ENCODE data around the gene TOP2A. TPM values are rescaled to one million over a fixed set of nuclear protein-coding genes. Genes with fewer than 3 reads are reported as not detected.

TOP2A gene
- total RNA-seq, 1 experiment from 2014 or later: 159 TPM

DNA sequence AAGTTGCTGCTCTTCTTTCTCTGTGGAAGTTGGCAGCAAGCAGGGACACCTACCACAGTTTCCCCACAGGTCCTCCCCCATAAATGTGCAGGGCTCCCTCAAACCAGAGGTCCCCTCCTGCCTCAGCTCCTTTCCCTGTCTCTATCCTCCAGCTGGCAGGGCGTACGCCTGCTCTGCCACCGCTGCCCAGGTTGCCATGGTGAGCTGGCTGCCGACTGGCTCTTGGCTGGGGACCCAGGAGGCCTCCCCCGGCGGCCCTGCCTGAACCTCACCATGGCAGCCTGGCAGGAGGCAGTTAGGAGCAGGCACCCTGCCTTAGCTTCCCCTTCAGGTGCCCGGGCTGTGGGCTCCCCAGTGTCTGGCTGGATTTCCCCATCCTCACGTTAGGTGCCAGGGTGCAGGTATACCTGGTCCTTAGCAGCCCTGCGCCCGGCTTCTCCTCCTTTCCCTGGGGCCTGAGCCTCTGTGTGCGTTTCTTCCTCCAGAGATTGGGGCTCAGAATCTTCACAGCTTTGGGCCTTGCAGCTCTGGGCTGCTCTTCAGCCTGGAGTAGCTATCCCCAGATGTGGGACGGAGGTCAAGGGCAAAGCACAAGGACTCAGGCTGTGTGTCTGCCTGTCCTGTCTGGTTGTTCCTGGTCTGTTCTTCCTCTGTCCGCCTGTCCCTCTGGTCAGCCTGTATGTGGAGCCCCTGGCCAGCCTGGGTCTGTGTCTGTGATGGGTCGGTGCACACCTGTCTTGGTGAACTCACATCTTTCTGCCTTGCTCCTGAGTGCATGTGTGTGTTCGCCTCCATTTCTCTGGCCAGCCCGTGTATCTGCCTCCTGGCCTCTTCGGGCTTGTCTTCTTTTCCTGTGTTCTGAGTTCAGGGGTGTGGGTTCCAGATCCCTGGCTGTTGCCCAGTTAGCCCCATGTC, 68.9 kb downstream of the TOP2A start:
- DNase-seq: no peak
- Histone ChIP-seq H3K27me3 (ENCODE audit: control insufficient read depth, insufficient read depth, low read length) (peaks cover 19% of the 10 kb centered on the region; the same call in 1 of the 2 replicates), H3K36me3 (replicated peaks; ENCODE audit: control insufficient read depth, insufficient read depth, low read length) (peaks cover 7% of the 10 kb centered on the region), H3K4me3 (ENCODE audit: insufficient read depth, low read depth, low read length) (no peak overlapping the region)

DNA sequence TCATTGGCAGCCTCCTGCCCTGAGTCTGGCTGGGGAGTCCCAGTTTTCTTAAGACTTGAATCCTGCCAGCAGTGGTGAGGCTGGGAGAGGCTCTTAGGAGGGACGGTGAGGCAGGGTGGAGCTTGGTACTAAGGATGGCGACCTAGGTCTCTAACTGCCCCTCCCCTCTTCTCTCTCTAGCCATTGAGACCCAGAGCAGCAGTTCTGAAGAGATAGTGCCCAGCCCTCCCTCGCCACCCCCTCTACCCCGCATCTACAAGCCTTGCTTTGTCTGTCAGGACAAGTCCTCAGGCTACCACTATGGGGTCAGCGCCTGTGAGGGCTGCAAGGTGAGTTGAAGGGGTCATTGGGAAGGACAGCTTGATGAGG, 69.6 kb downstream of the TOP2A start:
- DNase-seq: peak; percentile 78
- Histone ChIP-seq H3K27me3 (ENCODE audit: control insufficient read depth, insufficient read depth, low read length) (peaks cover 26% of the 10 kb centered on the region; the same call in 1 of the 2 replicates), H3K4me3 (ENCODE audit: insufficient read depth, low read depth, low read length) (no peak overlapping the region), H3K36me3 (replicated peaks; ENCODE audit: control insufficient read depth, insufficient read depth, low read length) (peaks cover 7% of the 10 kb centered on the region)

DNA sequence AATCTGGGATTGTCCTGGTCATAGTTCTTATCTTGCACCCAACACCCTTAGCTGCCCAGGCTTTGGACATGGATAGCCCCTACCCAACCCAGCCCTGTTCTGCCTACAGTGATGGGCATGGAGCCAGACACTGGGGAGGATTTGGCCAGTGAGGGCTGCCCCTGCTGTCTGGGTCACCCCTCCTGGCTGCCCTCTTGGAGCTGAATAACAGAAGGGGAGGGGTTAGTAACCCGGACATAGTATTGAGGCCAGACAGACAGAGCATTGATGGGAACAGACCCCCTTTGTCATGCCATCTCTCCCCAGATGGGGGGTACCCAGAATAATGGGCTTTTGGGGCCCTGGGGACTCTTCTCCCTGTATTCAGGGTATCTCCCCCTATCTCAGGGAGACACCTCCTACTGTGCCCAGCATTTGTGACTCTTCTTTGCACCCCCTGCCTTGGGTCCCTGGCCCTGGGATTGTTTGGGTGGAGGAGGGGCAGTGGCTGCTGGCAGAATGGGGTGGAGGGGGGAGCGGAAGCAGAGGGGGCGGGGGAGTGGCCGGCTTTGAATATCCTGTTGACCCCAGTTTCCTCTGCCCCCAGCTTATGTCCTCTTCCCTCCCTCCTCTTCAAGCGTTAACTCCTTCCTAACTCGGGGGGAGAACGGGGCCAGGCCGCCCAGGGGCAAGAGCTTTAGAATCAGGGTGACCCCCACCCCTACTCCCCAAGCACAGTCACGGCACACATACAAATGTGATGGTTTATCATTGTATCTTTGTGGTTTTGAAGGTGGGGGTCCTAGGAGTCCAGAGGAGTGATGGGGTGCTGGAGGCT, 70.2 kb downstream of the TOP2A start:
- peaks cover 32% of the 10 kb centered on the region; the same call in 1 of the 2 replicates for H3K27me3 ChIP-seq (ENCODE audit: control insufficient read depth, insufficient read depth, low read length)
- peak; percentile 77 for DNase-seq
- peaks cover 6% of the 10 kb centered on the region for H3K36me3 ChIP-seq (replicated peaks; ENCODE audit: control insufficient read depth, insufficient read depth, low read length)
- H3K4me3 ChIP-seq (ENCODE audit: insufficient read depth, low read depth, low read length): no peak overlapping the region; the same call in 1 of the 2 replicates

GRCh38 chr17:40346765-40347158, 70.9 kb downstream of the TOP2A start:
- no peak for DNase-seq
- H3K4me3 ChIP-seq (ENCODE audit: insufficient read depth, low read depth, low read length): no peak overlapping the region
- peaks cover 4% of the 10 kb centered on the region for H3K36me3 ChIP-seq (replicated peaks; ENCODE audit: control insufficient read depth, insufficient read depth, low read length)
- H3K27me3 ChIP-seq (ENCODE audit: control insufficient read depth, insufficient read depth, low read length): peaks cover 35% of the 10 kb centered on the region; the same call in 1 of the 2 replicates

DNA sequence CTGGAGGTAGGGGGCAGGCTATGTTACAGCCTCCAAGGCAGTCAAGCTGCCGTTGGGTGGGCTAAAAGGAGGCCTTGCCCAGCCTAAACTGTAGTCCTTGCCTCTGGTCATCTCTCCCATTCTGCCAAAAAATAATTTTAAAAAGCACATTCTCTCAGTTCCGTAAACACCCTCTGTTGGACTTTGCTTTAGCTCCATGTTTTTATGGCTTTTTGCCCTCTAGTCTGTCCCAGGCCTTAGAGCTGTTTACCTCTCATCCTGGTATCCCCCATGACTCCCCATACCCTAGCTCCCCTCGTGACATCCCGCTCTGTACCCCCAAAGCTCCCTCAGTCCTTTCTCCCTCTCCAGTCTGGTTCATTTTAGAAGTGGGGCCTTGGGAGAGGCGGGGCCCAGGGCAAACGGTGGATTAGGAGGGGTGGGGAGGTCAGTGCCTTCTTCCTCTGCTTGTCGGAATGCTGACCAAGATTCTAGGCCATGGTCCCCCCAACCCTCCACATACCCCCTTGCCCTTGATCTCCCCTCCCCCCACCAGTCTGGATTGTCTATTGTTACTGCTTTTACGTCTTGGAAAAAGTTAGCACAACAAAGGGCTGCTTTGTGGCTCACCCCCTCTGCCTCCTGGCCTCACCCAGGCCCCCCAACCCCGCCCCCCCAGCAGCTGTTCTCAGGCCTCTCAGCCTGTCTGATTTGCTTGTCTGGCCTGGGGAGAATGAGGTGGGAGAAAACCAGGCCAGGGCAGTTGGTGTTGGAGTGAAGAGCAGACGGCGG, 71.5 kb downstream of the TOP2A start:
- 0 out of 2 replicates have a peak overlapping the region, but pooled peaks have one; percentile 49 for H3K4me3 ChIP-seq (ENCODE audit: insufficient read depth, low read depth, low read length)
- DNase-seq: peak; percentile 76
- peaks cover 4% of the 10 kb centered on the region for H3K36me3 ChIP-seq (replicated peaks; ENCODE audit: control insufficient read depth, insufficient read depth, low read length)
- H3K27me3 ChIP-seq (ENCODE audit: control insufficient read depth, insufficient read depth, low read length): peaks cover 33% of the 10 kb centered on the region; the same call in 1 of the 2 replicates

- H3K36me3 ChIP-seq (replicated peaks; ENCODE audit: control insufficient read depth, insufficient read depth, low read length): peaks cover 4% of the 10 kb centered on the region
- peaks cover 37% of the 10 kb centered on the region; the same call in 1 of the 2 replicates for H3K27me3 ChIP-seq (ENCODE audit: control insufficient read depth, insufficient read depth, low read length)
- H3K4me3 ChIP-seq (ENCODE audit: insufficient read depth, low read depth, low read length): peak overlapping the region; percentile 49
- peak; percentile 92 for DNase-seq
Observed at GRCh38 chr17:40345161-40345993, 72.3 kb downstream of the TOP2A start.

DNA sequence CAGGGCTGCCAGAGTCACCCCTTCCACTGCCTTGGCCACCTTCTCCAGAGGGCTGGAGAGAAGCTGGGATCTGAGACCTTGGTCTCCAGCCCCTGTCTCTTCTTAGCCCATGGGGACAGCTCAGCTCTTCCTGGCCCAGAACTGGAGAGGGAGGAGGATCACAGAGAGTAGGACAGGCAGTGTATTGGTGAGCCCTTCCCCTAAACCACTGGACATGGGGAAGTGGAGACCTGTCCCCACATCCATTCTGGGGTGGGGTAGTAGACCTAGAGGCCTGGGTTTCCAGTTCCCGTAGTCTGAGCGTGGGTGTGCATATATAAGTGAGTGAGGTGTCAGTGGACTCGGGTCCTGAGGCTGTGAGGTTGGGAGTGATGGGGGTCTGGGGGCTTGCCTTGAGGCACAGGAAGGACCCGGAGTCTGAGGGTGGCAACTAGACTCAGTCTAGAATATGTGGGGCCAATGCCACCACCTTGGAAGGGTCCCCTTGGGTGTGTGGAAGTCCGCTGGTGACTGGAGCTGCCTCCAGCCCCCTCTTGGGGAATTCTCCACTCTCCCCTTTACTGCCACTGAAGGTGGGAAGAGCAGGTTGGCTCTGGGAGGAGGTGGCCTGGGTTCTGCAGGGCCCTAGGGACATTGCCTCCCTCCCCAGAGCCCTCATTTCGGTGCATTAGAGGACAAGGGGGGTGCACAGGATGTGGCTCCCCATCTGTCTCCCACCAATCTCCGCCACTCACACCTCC, 73.1 kb downstream of the TOP2A start:
- DNase-seq: no peak
- Histone ChIP-seq H3K4me3 (ENCODE audit: insufficient read depth, low read depth, low read length) (peak overlapping the region; percentile 49), H3K27me3 (ENCODE audit: control insufficient read depth, insufficient read depth, low read length) (peaks cover 37% of the 10 kb centered on the region; the same call in 1 of the 2 replicates), H3K36me3 (replicated peaks; ENCODE audit: control insufficient read depth, insufficient read depth, low read length) (peaks cover 2% of the 10 kb centered on the region)

GRCh38 chr17:40343219-40344119, 74.2 kb downstream of the TOP2A start:
- no peak for DNase-seq
- peaks cover 29% of the 10 kb centered on the region; the same call in 1 of the 2 replicates for H3K27me3 ChIP-seq (ENCODE audit: control insufficient read depth, insufficient read depth, low read length)
- no peaks in the 10 kb centered on the region for H3K36me3 ChIP-seq (replicated peaks; ENCODE audit: control insufficient read depth, insufficient read depth, low read length)
- peak overlapping the region; percentile 72 for H3K4me3 ChIP-seq (ENCODE audit: insufficient read depth, low read depth, low read length)

DNA sequence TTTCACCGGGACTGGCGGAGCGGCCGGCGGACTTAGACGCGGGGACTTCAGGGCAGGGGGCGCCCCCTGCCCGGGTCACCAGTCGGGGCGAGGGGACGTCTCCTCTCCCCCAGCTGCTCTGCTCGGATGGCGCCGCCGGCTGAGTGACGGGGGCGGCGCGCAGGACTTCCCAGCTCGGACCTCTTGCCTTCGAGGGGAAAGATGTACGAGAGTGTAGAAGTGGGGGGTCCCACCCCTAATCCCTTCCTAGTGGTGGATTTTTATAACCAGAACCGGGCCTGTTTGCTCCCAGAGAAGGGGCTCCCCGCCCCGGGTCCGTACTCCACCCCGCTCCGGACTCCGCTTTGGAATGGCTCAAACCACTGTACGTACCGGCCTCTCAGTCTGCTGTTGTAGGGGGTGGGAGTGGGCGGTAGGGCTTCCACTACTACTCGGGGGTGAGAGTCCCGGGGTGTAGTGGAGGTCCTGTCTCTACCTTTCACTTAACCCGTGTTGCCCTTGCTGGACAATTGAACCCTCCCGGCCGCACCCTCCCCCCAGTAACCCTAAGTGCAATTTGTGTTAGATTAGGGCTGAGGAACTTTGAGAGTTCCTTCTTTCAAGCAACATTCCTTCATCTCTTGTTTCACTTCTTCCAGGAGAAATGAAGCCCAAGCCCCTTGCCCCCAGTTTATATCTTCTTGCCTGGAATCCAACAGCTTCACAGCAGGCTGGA, 75.0 kb downstream of the TOP2A start:
- H3K27me3 ChIP-seq (ENCODE audit: control insufficient read depth, insufficient read depth, low read length): peaks cover 28% of the 10 kb centered on the region; the same call in 1 of the 2 replicates
- no peaks in the 10 kb centered on the region for H3K36me3 ChIP-seq (replicated peaks; ENCODE audit: control insufficient read depth, insufficient read depth, low read length)
- peak overlapping the region; percentile 72 for H3K4me3 ChIP-seq (ENCODE audit: insufficient read depth, low read depth, low read length)
- no peak for DNase-seq

DNA sequence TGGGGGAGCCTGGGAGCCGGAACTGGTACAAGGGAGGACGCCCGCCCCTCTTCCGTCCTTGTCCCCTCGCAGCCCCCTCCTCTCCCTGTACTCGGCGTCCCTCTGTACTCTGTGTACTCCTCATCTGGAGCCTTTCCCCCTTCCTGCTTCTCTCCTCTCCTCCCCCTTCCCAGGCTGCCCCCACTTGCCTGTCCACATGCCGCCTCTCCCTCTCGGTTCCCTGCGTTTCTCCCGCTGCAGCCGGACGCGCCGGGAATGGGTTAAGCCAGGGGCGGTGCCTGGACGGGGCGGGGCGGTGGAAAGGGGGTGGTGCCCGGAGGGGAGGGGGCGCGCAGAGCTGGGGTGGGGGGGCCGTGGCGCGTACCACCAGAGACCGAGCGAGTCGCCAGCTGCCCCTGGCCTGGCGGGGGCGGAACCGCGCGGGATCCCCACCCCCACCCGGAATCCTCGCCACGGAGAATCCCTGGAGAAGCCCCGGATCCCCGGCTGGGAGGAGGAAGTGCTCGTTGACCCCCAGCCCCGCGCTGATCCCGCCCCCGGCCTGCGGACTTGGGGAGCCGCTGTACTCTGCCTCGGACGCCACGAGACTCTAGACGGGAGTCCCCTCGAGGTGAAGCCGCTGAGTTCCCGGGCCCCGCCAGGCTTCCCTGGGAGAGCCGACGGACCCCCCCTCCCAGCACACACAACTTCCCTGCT, 75.7 kb downstream of the TOP2A start:
- DNase-seq: peak; percentile 97
- H3K4me3 ChIP-seq (ENCODE audit: insufficient read depth, low read depth, low read length): peak overlapping the region; percentile 72
- H3K27me3 ChIP-seq (ENCODE audit: control insufficient read depth, insufficient read depth, low read length): peaks cover 28% of the 10 kb centered on the region; the same call in 1 of the 2 replicates
- H3K36me3 ChIP-seq (replicated peaks; ENCODE audit: control insufficient read depth, insufficient read depth, low read length): no peaks in the 10 kb centered on the region

Measured in H7 (cell line).